ENCODE results near the gene PLAAT2. TPM values are rescaled to one million over a fixed set of nuclear protein-coding genes. Genes with fewer than 3 reads are reported as not detected.

The PLAAT2 gene
- total RNA-seq (ENCODE audit: low replicate concordance), result 6.0 and 7.8 TPM in 2 replicates
- long read RNA-seq, partial matches to known transcripts, result 0 of 6 reads
- long read RNA-seq, other reads (novel, unspliced or antisense), result 3 of 6 reads

DNA sequence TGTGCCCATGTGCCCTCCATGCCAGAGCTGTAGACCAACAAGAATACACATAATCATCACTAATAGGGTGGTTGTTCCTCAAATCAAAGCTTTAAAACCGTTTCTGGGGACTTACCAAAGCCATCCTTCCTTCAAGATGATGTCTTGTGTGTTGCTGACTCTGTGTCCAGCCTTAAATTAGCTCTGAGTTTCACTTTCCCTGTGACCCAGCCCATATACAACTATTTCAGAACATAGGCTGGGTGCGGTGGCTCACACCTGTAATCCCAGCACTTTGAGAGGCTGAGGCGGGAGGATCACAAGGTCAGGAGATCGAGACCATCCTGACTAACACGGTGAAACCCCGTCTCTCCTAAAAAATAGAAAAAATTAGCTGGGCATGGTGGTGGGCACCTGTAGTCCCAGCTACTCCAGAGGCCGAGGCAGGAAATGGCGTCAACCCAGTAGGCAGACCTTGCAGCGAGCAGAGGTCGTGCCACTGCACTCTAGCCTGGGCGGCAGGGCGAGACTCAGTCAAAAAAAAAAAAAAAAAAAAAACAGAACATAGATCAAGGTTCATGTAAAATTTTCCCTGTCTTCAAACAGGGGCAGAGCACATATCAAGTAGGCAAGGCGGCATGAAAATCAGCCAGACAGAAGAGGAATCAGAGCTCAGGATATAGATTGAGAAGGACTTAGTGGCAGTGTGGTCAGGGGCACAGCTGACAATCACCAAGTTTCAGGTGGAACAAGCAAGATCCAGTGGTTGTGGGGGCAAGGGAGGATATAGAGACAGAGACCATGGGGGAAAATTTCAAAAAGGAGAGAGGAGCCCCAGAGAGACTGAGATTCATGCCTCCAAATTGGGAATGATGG, at the start of gene PLAAT2:
PLAAT2 (minus strand) TSS at position 179 of the 855 bp plus-strand sequence; CDS start at position 124, 55 bp downstream.
- peak within 1 kb of the TSS; percentile 51 for H3K4me3 Mint-ChIP-seq
- no peaks in the 10 kb centered on the region for H3K36me3 Mint-ChIP-seq
- TF ChIP-seq CTCF (conservative IDR thresholded peaks at IDR 0.05), result no peak
- no peaks in the 10 kb centered on the region for H3K9me3 Mint-ChIP-seq
- no peak for DNase-seq (ENCODE audit: extremely low spot score, unreplicated experiment)
- H3K4me1 Mint-ChIP-seq (ENCODE audit: unreplicated experiment), result peaks cover 31% of the 10 kb centered on the region
- no peaks in the 10 kb centered on the region for H3K27me3 Mint-ChIP-seq
- H3K27ac Mint-ChIP-seq, result peak within 1 kb of the TSS; percentile 99

DNA sequence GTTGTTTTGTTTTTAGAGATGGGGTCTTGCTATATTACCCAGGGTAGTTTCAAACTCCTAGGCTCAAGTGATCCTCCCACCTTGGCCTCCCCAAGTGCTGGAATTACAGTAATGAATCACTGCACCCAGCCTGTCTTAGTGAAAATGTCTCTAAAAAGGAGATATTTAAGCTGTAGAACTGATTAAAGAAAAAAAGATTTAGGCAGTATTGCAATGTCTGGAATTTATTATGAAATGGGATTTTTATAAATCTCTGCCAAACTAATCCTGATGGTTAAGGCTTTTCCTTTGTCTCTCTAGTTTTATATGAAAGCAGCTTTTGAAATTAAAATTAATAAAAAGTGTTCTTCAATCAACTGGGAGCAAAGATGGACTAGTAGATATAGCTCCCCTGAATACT, 49.0 kb upstream of the PLAAT2 start:
- TF ChIP-seq CTCF (conservative IDR thresholded peaks at IDR 0.05), result no peak
- peak overlapping the region; percentile 88 for H3K4me3 Mint-ChIP-seq
- no peak overlapping the region for H3K27ac Mint-ChIP-seq

DNA sequence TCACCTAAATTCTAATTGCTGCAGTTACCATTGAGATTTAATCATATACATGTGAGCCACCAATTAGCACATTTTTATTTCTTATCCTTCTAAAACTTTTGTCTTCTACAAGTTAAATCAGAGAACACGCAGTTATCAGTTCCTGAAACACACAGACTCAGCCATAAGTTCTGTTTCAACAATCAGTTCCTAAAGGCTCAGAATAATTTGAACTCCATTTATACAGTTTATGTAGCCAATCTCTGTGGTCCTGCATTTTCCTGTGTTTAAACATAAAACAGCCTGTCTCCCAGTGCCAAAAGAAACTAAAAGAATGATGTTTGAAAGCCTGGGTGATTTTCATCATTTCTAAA, 48.2 kb upstream of the PLAAT2 start:
- TF ChIP-seq CTCF (conservative IDR thresholded peaks at IDR 0.05), result peak; percentile 35
- H3K9me3 Mint-ChIP-seq, result no peaks in the 10 kb centered on the region
- DNase-seq (ENCODE audit: extremely low spot score, unreplicated experiment), result no peak
- H3K36me3 Mint-ChIP-seq, result no peaks in the 10 kb centered on the region
- peak overlapping the region; percentile 52 for H3K27ac Mint-ChIP-seq
- peak overlapping the region; percentile 66 for H3K4me3 Mint-ChIP-seq
- peaks cover 15% of the 10 kb centered on the region for H3K27me3 Mint-ChIP-seq
- peaks cover 25% of the 10 kb centered on the region for H3K4me1 Mint-ChIP-seq (ENCODE audit: unreplicated experiment)

More for the DNA sequence above, 49.0 kb upstream of the PLAAT2 start:
- Mint-ChIP-seq H3K27me3 (peaks cover 15% of the 10 kb centered on the region), H3K36me3 (no peaks in the 10 kb centered on the region), H3K9me3 (no peaks in the 10 kb centered on the region), H3K4me1 (ENCODE audit: unreplicated experiment) (peaks cover 25% of the 10 kb centered on the region)
- DNase-seq (ENCODE audit: extremely low spot score, unreplicated experiment), result no peak

DNA sequence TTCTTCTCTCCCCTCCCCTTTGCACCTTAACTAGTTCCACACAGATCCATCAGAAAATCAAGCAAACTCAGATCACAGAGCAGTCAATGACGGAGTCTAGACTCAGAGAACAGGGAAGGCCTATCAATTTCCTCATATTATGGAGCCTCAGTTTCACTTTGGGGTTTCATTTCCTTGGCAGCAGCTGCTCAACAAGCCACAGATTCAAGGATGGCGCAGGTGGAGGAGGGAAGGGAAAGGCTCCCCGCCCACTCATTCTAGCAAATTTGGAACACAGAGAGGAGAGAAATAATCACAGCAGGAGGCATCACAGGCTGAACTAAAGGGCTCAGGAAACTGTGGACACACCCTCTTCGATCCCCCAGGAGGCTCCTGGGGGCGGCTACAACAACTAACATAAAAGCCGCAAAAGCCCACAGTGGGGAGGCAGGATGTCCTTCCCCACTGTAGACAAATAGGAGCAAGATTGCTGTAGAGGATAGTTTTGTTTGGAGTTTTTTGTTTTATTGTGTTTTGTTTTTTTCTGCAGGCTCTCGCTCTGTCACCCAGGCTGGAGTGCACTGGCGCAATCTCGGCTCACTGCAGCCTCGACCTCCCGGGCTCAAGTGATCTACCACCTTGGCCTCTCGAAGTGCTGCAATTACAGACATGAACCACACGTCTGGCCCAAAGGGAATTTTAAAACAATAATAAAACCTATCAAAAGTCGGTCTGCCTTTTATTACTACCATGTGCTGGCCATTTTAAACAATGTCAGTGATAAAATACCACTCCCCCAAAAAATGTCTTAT, 47.6 kb upstream of the PLAAT2 start:
- Mint-ChIP-seq H3K27me3 (peaks cover 13% of the 10 kb centered on the region), H3K9me3 (no peaks in the 10 kb centered on the region), H3K4me3 (peak overlapping the region; percentile 66), H3K36me3 (no peaks in the 10 kb centered on the region), H3K27ac (peak overlapping the region; percentile 52), H3K4me1 (ENCODE audit: unreplicated experiment) (peaks cover 25% of the 10 kb centered on the region)
- DNase-seq (ENCODE audit: extremely low spot score, unreplicated experiment), result no peak
- TF ChIP-seq CTCF (conservative IDR thresholded peaks at IDR 0.05), result peak; percentile 61

DNA sequence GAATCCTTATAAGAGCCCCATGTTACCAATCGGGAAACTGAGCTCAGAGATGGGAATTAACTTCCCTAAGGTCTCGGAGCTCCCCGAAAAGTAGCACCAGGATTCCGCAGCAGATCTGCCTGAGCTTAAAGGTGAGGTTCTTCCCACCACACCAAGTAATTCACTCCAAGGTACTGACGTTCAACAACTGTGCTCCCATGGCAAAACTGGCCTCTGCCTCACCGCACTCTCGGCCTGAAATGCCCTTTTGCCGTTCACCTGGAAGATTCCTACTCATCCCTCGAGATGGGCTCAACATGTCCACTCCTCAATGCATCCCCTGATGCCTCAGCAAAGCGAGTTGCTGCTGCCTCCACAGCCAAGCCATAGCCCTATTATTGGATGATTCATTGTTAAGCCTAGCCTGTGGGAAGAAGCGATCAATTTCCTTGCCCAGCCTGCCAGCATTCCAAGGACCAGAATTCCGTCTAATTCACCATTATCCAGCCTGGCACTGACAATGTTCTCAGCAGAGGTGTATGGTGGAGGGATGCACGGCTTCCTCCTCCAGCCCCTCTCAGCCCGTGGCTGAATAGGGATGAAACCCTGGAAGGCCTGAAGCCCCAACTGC, 46.9 kb upstream of the PLAAT2 start:
- peak overlapping the region; percentile 66 for H3K4me3 Mint-ChIP-seq
- no peak for DNase-seq (ENCODE audit: extremely low spot score, unreplicated experiment)
- H3K4me1 Mint-ChIP-seq (ENCODE audit: unreplicated experiment), result peaks cover 25% of the 10 kb centered on the region
- H3K36me3 Mint-ChIP-seq, result no peaks in the 10 kb centered on the region
- H3K27ac Mint-ChIP-seq, result peak overlapping the region; percentile 52
- no peak for TF ChIP-seq CTCF (conservative IDR thresholded peaks at IDR 0.05)
- no peaks in the 10 kb centered on the region for H3K9me3 Mint-ChIP-seq
- H3K27me3 Mint-ChIP-seq, result peaks cover 13% of the 10 kb centered on the region
